Peyer's patch (tissue), 4 donors: ENCODE data around the gene MIPOL1.

Experiments
- POLR2A ChIP-seq, 2 donors: fragments of 450-650 bp; IDR thresholded peaks; one replicate each; pipeline ENCODE4 v1.5.1; 2017; ENCODE audit warnings: antibody characterized with exemption in 2 of 2, mild to moderate bottlenecking in 2 of 2, moderate library complexity in 2 of 2
- TF ChIP-seq, protein P1 (sequence below), 6 experiments: fragments of 450-650 bp in 4 of 6; fragments of 200-600 bp in 2 of 6; sonication (generic) in 1 of 6; IDR thresholded peaks; one replicate each; pipeline ENCODE4 v1.5.1; 2017 to 2019; ENCODE audit warnings: antibody characterized with exemption in 6 of 6, mild to moderate bottlenecking in 3 of 6, moderate library complexity in 1 of 6

DNA sequence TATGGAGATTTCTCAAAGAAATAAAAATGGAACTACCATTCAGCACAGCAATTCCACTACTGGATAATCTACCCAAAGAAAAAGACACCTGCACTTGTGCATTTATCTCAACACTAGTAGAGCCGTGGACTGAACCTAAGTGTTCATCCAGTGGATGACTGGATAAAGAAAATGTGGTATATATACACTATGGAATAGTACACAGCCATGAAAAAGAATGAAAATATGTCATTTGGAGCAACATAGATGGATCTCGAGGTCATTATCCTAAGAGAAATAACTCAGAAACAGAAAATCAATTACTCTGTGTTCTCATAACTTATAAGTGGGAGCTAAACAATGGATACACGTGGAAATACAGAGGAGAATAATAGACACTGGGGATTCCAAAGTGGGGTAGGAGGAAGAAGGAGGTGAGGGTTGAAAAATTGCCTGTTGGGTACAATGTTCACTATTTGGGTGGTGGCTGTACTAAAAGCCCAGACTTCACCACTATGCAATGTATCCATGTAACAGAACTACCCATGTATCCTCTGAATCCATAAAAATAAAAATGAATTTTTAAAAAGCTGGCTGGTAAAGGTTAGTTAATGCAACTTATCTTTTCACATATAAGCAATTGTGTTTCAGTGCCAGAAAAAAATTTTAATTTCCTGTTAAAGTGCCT, 266.6 kb downstream of the MIPOL1 start:
- no peak for TF ChIP-seq POLR2A (IDR thresholded peaks at IDR 0.05)
- TF ChIP-seq, protein P1, sequence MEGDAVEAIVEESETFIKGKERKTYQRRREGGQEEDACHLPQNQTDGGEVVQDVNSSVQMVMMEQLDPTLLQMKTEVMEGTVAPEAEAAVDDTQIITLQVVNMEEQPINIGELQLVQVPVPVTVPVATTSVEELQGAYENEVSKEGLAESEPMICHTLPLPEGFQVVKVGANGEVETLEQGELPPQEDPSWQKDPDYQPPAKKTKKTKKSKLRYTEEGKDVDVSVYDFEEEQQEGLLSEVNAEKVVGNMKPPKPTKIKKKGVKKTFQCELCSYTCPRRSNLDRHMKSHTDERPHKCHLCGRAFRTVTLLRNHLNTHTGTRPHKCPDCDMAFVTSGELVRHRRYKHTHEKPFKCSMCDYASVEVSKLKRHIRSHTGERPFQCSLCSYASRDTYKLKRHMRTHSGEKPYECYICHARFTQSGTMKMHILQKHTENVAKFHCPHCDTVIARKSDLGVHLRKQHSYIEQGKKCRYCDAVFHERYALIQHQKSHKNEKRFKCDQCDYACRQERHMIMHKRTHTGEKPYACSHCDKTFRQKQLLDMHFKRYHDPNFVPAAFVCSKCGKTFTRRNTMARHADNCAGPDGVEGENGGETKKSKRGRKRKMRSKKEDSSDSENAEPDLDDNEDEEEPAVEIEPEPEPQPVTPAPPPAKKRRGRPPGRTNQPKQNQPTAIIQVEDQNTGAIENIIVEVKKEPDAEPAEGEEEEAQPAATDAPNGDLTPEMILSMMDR (IDR thresholded peaks at IDR 0.05), result no peak
